ENCODE data around the gene MYO7A.

MYO7A gene

DNA sequence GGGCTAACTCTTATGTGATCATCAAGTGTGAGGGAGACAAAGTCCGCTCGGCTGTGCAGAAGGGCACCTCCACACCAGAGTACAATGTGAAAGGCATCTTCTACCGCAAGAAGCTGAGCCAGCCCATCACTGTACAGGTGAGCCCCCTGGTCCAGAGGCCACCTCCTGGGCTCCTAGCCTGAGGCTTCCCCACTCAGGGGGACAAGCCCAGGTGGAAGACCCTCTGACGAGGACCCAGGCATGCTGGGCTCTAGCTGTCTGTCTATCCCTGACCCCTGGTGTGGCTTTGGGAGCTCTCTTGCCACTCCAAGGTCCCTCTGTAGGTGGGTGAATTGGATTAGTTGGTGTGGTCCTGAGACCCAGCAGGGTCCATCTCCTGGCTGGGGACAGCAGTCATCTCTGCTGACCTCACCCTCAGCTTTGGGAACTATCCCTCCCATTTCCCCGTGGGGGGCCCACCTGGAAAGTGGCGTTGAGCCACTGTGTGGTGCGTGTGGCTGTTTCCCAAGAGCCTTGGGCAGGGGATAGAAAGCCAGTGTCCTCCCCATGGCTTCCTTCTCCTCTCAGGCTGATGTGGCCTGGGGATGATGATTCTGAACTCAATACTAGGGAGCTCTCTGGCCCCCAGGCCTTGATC is 5.4 kb upstream of the MYO7A start:
- Histone ChIP-seq H3K4me3 (ENCODE audit: low read depth, low read length) (no peak overlapping the region), H3K27me3 (ENCODE audit: control insufficient read depth, insufficient read depth, low read length) (no peaks in the 10 kb centered on the region), H3K4me2 (ENCODE audit: low read length) (no peak overlapping the region), H3K27ac (no peak overlapping the region), H3K79me2 (no peaks in the 10 kb centered on the region), H3K36me3 (ENCODE audit: control insufficient read depth, insufficient read depth, low read length) (no peaks in the 10 kb centered on the region), H3K9ac (no peak overlapping the region), H3K4me1 (no peaks in the 10 kb centered on the region), H2AFZ (no peak overlapping the region), H3K9me3 (ENCODE audit: control insufficient read depth, low read length) (no peaks in the 10 kb centered on the region)
- TF ChIP-seq, protein P1, sequence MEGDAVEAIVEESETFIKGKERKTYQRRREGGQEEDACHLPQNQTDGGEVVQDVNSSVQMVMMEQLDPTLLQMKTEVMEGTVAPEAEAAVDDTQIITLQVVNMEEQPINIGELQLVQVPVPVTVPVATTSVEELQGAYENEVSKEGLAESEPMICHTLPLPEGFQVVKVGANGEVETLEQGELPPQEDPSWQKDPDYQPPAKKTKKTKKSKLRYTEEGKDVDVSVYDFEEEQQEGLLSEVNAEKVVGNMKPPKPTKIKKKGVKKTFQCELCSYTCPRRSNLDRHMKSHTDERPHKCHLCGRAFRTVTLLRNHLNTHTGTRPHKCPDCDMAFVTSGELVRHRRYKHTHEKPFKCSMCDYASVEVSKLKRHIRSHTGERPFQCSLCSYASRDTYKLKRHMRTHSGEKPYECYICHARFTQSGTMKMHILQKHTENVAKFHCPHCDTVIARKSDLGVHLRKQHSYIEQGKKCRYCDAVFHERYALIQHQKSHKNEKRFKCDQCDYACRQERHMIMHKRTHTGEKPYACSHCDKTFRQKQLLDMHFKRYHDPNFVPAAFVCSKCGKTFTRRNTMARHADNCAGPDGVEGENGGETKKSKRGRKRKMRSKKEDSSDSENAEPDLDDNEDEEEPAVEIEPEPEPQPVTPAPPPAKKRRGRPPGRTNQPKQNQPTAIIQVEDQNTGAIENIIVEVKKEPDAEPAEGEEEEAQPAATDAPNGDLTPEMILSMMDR (IDR thresholded peaks at IDR 0.05), result no peak

DNA sequence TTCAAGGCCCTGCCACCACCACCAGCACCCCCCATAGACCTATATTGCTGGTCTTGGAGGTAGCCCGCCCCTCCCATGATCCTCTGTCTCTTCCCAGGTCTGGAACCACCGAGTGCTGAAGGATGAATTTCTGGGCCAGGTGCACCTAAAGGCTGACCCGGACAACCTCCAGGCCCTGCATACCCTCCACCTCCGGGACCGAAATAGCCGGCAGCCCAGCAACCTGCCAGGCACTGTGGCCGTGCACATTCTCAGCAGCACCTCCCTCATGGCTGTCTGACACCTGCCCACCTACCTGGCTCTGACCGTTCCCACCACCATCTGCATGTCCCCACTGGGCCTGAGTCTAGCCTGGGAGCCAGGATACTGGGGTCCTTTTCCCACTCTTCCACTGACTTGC is 4.5 kb upstream of the MYO7A start:
- H3K9me3 ChIP-seq (ENCODE audit: control insufficient read depth, low read length), result no peaks in the 10 kb centered on the region
- H3K27me3 ChIP-seq (ENCODE audit: control insufficient read depth, insufficient read depth, low read length), result no peaks in the 10 kb centered on the region
- H3K9ac ChIP-seq, result no peak overlapping the region
- H3K79me2 ChIP-seq, result no peaks in the 10 kb centered on the region
- H2AFZ ChIP-seq, result no peak overlapping the region
- H3K36me3 ChIP-seq (ENCODE audit: control insufficient read depth, insufficient read depth, low read length), result no peaks in the 10 kb centered on the region
- no peak overlapping the region for H3K4me3 ChIP-seq (ENCODE audit: low read depth, low read length)
- no peak overlapping the region for H3K4me2 ChIP-seq (ENCODE audit: low read length)
- no peak overlapping the region for H3K27ac ChIP-seq
- TF ChIP-seq, protein P1 (IDR thresholded peaks at IDR 0.05), result no peak
- H3K4me1 ChIP-seq, result no peaks in the 10 kb centered on the region

DNA sequence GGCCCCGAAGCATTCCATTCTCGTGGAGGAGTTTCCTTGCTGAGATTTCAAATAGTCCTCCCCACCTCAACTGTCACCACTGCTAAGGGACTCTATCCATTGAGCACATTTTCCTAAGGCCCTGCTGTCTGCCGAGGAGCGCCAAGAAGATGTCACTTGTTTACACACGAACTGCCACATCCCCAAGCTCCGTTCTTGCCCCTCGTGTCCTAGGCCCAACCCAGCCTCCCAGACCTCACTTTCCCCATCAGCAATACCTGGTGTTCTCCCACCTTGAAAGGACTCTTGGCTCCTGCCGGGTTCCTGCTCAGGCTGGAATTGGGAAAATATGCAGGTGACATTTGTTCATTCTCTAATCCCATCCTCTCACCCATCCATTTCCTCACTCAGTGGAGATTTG is 4.0 kb upstream of the MYO7A start:
- H3K9ac ChIP-seq, result no peak overlapping the region
- H3K9me3 ChIP-seq (ENCODE audit: control insufficient read depth, low read length), result no peaks in the 10 kb centered on the region
- TF ChIP-seq, protein P1 (IDR thresholded peaks at IDR 0.05), result no peak
- no peaks in the 10 kb centered on the region for H3K79me2 ChIP-seq
- no peaks in the 10 kb centered on the region for H3K4me1 ChIP-seq
- no peak overlapping the region for H3K27ac ChIP-seq
- H3K27me3 ChIP-seq (ENCODE audit: control insufficient read depth, insufficient read depth, low read length), result no peaks in the 10 kb centered on the region
- no peak overlapping the region for H3K4me3 ChIP-seq (ENCODE audit: low read depth, low read length)
- no peak overlapping the region for H3K4me2 ChIP-seq (ENCODE audit: low read length)
- no peaks in the 10 kb centered on the region for H3K36me3 ChIP-seq (ENCODE audit: control insufficient read depth, insufficient read depth, low read length)
- H2AFZ ChIP-seq, result no peak overlapping the region

DNA sequence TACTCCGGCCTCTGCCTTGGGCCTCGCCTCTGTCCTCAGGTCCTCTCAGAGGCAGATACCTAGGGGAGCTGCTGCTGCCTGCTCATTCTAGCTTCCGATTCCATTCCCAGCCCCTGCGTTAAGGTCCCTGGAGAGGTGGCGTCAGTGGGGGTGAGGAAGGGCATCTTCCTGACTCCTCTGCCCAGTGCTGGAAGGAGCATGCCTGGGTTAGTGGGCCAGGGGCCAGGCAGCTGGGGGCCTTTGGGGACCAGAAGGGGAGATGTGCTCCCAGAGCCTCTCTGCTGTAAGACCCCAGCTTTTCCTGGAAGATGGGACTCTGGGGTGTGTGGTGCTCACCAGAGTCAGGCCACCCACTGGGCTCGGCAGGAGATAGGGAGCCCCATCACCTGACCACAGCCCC is 3.6 kb upstream of the MYO7A start:
- Histone ChIP-seq H3K27ac (no peak overlapping the region), H3K4me1 (no peaks in the 10 kb centered on the region), H3K27me3 (ENCODE audit: control insufficient read depth, insufficient read depth, low read length) (no peaks in the 10 kb centered on the region), H3K4me2 (ENCODE audit: low read length) (no peak overlapping the region), H3K4me3 (ENCODE audit: low read depth, low read length) (no peak overlapping the region), H3K79me2 (no peaks in the 10 kb centered on the region), H2AFZ (no peak overlapping the region), H3K9me3 (ENCODE audit: control insufficient read depth, low read length) (no peaks in the 10 kb centered on the region), H3K9ac (no peak overlapping the region), H3K36me3 (ENCODE audit: control insufficient read depth, insufficient read depth, low read length) (no peaks in the 10 kb centered on the region)
- TF ChIP-seq, protein P1 (IDR thresholded peaks at IDR 0.05), result no peak

DNA sequence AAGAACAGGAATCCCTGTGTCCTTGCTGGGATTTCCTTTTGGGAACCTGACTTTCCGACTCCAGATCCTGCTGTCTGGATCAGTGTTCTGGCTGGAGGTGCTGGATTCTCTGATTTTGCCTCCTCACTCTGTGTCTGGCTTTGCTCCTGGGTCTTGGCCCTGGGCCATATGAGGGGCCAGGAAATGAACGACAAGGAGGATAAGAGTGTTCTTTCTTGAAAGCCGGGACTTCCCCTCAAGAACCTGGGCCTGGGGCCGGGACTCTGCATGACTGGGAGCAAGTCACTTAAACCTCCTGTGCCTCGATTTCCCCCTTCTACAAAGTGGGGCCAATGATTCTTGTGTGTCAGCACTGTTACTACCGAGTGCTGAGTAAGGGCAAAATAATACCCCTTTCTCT is 2.9 kb upstream of the MYO7A start:
- Histone ChIP-seq H3K4me1 (no peaks in the 10 kb centered on the region), H3K4me3 (ENCODE audit: low read depth, low read length) (no peak overlapping the region), H3K9me3 (ENCODE audit: control insufficient read depth, low read length) (no peaks in the 10 kb centered on the region), H3K9ac (no peak overlapping the region), H2AFZ (no peak overlapping the region), H3K27me3 (ENCODE audit: control insufficient read depth, insufficient read depth, low read length) (no peaks in the 10 kb centered on the region), H3K4me2 (ENCODE audit: low read length) (no peak overlapping the region), H3K36me3 (ENCODE audit: control insufficient read depth, insufficient read depth, low read length) (no peaks in the 10 kb centered on the region), H3K27ac (no peak overlapping the region), H3K79me2 (no peaks in the 10 kb centered on the region)
- TF ChIP-seq, protein P1 (IDR thresholded peaks at IDR 0.05), result no peak

Data from parathyroid adenoma (tissue), 2 donors.